Panc1 (cell line): ENCODE results near the gene AGTPBP1.

Source experiments
- CTCF ChIP-seq: fragments of 450-650 bp; IDR thresholded peaks from 2 replicates; pipeline ENCODE4 v1.5.1; 2017; ENCODE audit warnings: mild to moderate bottlenecking
- POLR2AphosphoS5 ChIP-seq: IDR thresholded peaks from 2 replicates; pipeline ENCODE4 v1.6.1; 2012; ENCODE audit warnings: mild to moderate bottlenecking, low read depth, low read length, moderate library complexity

GRCh38 chr9:85647571-85647970 lies 94.2 kb downstream of the AGTPBP1 start:
- TF ChIP-seq POLR2AphosphoS5 (no peak), CTCF (no peak)
